HFFc6 (cell line): ENCODE data around the gene RASA1. TPM values are rescaled to one million over a fixed set of nuclear protein-coding genes. Genes with fewer than 3 reads are reported as not detected.
"Not testable (repeated sequence)": the region's sequence is repeated elsewhere in the genome, so short reads cannot be mapped to it uniquely, and the experiment has no call there.

Source experiments
- DNase-seq: peaks from one replicate; pipeline ENCODE4 v3.0.0-alpha.2; 2018
- H3K27ac Mint-ChIP-seq: 2 replicates; pipeline ENCODE4 v1.8.0; 2020; ENCODE audit warnings: mild to moderate bottlenecking, mixed read lengths
- H3K27me3 Mint-ChIP-seq: 2 replicates; pipeline ENCODE4 v1.8.0; 2021; ENCODE audit warnings: mild to moderate bottlenecking, moderate library complexity, mixed read lengths; ENCODE audit not compliant: insufficient read depth
- H3K36me3 Mint-ChIP-seq: 2 replicates; pipeline ENCODE4 v1.8.0; 2021; ENCODE audit warnings: low read depth, mixed read lengths
- H3K4me1 Mint-ChIP-seq: 2 replicates; pipeline ENCODE4 v1.8.0; 2020; ENCODE audit warnings: low read depth, mixed read lengths
- H3K4me3 Mint-ChIP-seq: 2 replicates; pipeline ENCODE4 v1.8.0; 2020; ENCODE audit warnings: mild to moderate bottlenecking, moderate library complexity, mixed read lengths
- H3K9me3 Mint-ChIP-seq: 2 replicates; pipeline ENCODE4 v1.8.0; 2020; ENCODE audit warnings: mild to moderate bottlenecking, mixed read lengths
- total RNA-seq, 6 experiments: library from RNA; stranded (reverse); fragmentation: NEBNext Ultra II Directional; extraction: Animal tissue kit (Norgen Biotek cat#: 25700); gene quantifications; 2 replicates in 1 of 6; 3 replicates in 5 of 6; pipeline ENCODE4 v1.2.3, GENCODE V29; 2021
- TF ChIP-seq, protein P1 (sequence below): fragments of 200-600 bp; sonication (generic); IDR thresholded peaks from 2 replicates; pipeline ENCODE4 v1.5.0; 2021; ENCODE audit warnings: antibody characterized with exemption, mild to moderate bottlenecking

The RASA1 gene
- total RNA-seq, 6 experiments from 2014 or later = 61.6 to 89.8 (median 64.9) TPM

DNA sequence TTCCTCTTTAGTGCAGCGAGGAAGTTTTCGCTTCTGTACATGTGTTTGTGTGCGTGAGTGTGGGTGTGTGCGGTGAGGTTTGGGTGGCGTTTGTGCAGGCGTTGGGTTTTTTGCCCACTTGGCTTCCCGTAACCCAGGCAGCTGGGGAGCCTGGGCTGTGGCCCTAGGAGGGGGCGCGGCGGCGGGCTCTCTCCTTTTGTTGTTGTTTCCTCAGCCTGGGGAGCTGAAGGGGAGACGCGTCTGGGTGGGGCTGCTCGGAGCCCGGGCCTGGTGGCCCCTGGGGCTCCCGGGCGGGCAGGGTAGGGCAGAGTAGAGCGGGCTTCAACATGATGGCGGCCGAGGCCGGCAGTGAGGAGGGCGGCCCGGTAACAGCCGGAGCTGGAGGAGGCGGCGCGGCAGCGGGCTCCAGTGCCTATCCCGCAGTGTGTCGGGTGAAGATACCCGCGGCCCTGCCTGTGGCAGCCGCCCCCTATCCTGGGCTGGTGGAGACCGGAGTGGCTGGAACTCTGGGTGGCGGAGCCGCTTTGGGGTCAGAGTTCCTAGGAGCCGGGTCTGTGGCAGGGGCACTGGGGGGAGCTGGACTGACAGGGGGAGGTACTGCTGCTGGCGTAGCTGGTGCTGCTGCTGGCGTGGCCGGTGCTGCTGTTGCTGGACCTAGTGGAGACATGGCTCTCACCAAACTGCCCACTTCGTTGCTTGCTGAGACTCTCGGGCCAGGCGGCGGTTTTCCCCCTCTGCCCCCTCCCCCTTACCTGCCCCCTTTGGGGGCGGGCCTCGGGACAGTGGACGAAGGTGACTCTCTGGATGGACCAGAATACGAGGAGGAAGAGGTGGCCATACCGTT lies 665 bp downstream of the RASA1 start:
- DNase-seq = peak; percentile 69
- Mint-ChIP-seq H3K4me1 (peaks cover 36% of the 10 kb centered on the region), H3K9me3 (no peaks in the 10 kb centered on the region), H3K27me3 (peaks cover 3% of the 10 kb centered on the region), H3K4me3 (peak overlapping the region; percentile 94), H3K27ac (peak overlapping the region; percentile 99), H3K36me3 (peaks cover 17% of the 10 kb centered on the region)
- TF ChIP-seq, protein P1, sequence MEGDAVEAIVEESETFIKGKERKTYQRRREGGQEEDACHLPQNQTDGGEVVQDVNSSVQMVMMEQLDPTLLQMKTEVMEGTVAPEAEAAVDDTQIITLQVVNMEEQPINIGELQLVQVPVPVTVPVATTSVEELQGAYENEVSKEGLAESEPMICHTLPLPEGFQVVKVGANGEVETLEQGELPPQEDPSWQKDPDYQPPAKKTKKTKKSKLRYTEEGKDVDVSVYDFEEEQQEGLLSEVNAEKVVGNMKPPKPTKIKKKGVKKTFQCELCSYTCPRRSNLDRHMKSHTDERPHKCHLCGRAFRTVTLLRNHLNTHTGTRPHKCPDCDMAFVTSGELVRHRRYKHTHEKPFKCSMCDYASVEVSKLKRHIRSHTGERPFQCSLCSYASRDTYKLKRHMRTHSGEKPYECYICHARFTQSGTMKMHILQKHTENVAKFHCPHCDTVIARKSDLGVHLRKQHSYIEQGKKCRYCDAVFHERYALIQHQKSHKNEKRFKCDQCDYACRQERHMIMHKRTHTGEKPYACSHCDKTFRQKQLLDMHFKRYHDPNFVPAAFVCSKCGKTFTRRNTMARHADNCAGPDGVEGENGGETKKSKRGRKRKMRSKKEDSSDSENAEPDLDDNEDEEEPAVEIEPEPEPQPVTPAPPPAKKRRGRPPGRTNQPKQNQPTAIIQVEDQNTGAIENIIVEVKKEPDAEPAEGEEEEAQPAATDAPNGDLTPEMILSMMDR = no peak

GRCh38 chr5:87268970-87269377 lies 1.3 kb downstream of the RASA1 start:
- Mint-ChIP-seq H3K27me3 (peaks cover 3% of the 10 kb centered on the region), H3K4me3 (peak overlapping the region; percentile 94), H3K4me1 (peaks cover 39% of the 10 kb centered on the region), H3K9me3 (no peaks in the 10 kb centered on the region), H3K27ac (peak overlapping the region; percentile 99), H3K36me3 (peaks cover 17% of the 10 kb centered on the region)
- TF ChIP-seq, protein P1 = no peak
- DNase-seq = no peak

- peaks cover 58% of the 10 kb centered on the region for H3K4me1 Mint-ChIP-seq
Measured at GRCh38 chr5:87270888-87271287, 3.2 kb downstream of the RASA1 start.

GRCh38 chr5:87276655-87277054 lies 9.0 kb downstream of the RASA1 start:
- no peak for DNase-seq
- Mint-ChIP-seq H3K4me3 (no peak overlapping the region; the same call in 1 of the 2 replicates), H3K36me3 (peaks cover 42% of the 10 kb centered on the region), H3K27ac (peak overlapping the region; percentile 50), H3K27me3 (no peaks in the 10 kb centered on the region; the same call in 1 of the 2 replicates), H3K4me1 (peaks cover 71% of the 10 kb centered on the region), H3K9me3 (no peaks in the 10 kb centered on the region)
- TF ChIP-seq, protein P1 = no peak

More at GRCh38 chr5:87270888-87271287, 3.2 kb downstream of the RASA1 start:
- not testable (repeated sequence) for H3K27ac Mint-ChIP-seq, H3K9me3 Mint-ChIP-seq, H3K27me3 Mint-ChIP-seq, DNase-seq
- peaks cover 36% of the 10 kb centered on the region for H3K36me3 Mint-ChIP-seq
- H3K4me3 Mint-ChIP-seq = peak overlapping the region; percentile 66

DNA sequence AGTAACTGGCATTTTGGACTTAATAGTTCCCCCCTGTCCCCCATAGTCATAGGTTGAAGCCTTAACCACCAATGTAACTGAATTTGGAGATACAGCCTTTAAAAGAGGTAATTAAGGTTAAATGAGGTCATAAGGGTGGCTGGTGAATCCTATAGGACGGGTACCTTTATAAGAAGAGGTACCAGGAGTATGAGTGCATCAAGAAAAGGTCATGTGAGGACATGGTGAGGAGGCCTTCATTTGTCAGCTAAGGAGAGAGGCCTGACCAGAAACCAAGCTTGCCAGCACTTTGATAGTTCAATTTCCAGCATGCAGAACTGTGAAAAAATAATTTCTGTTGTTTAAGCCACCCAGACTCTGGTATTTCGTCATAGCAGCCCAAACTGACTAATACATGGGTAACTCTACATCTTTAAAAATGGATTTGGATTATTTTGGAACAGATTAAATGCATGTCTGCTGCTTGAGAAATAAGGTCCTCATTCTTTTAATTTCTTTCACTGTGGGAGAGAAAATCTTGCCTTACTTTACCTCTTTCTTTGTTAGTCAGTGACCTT lies 9.7 kb downstream of the RASA1 start:
- Mint-ChIP-seq H3K9me3 (no peaks in the 10 kb centered on the region), H3K27ac (peak overlapping the region; percentile 47), H3K4me3 (no peak overlapping the region), H3K4me1 (peaks cover 73% of the 10 kb centered on the region), H3K27me3 (no peaks in the 10 kb centered on the region; the same call in 1 of the 2 replicates), H3K36me3 (peaks cover 44% of the 10 kb centered on the region)
- TF ChIP-seq, protein P1 = no peak
- DNase-seq = no peak

GRCh38 chr5:87278590-87279100 lies 11.0 kb downstream of the RASA1 start:
- peaks cover 71% of the 10 kb centered on the region for H3K4me1 Mint-ChIP-seq
- DNase-seq = no peak
- H3K36me3 Mint-ChIP-seq = peaks cover 48% of the 10 kb centered on the region
- H3K9me3 Mint-ChIP-seq = no peaks in the 10 kb centered on the region
- no peak overlapping the region for H3K27ac Mint-ChIP-seq
- TF ChIP-seq, protein P1 = no peak
- no peak overlapping the region for H3K4me3 Mint-ChIP-seq
- H3K27me3 Mint-ChIP-seq = no peaks in the 10 kb centered on the region; the same call in 1 of the 2 replicates
